Dermis blood vessel endothelial cell (primary cell): ENCODE measurements around the gene LRTM2. TPM values are rescaled to one million over a fixed set of nuclear protein-coding genes. Genes with fewer than 3 reads are reported as not detected.

Experiments used
- DNase-seq: peaks from one replicate; pipeline ENCODE4 v3.0.0; 2010
- total RNA-seq: library from RNA; depleted of rRNA; stranded (reverse); fragments of >200 nt; gene quantifications from 2 replicates; pipeline ENCODE4 v1.2.3, GENCODE V29; 2014

Gene LRTM2
- total RNA-seq, 1 donor from 2014 or later, result not detected

DNA sequence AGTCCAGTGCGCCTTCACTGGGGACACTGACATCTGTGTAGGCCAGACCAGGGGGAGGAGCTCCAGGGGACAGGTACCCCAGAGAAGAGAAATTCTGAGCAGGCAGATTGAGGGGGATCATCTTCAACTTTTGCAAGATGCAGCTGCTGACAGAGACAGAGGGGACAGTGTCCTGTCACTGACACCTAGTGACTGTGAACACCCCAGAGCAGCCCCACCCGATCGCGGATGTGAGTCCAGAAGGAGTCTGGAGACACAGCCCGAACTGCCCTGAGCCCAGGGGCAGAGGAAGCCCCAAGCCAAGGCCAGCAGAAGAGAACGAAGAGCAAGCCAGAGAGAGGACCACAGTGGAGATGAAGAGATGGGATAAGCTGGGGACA is 21.7 kb upstream of the LRTM2 start:
- no peak for DNase-seq

DNA sequence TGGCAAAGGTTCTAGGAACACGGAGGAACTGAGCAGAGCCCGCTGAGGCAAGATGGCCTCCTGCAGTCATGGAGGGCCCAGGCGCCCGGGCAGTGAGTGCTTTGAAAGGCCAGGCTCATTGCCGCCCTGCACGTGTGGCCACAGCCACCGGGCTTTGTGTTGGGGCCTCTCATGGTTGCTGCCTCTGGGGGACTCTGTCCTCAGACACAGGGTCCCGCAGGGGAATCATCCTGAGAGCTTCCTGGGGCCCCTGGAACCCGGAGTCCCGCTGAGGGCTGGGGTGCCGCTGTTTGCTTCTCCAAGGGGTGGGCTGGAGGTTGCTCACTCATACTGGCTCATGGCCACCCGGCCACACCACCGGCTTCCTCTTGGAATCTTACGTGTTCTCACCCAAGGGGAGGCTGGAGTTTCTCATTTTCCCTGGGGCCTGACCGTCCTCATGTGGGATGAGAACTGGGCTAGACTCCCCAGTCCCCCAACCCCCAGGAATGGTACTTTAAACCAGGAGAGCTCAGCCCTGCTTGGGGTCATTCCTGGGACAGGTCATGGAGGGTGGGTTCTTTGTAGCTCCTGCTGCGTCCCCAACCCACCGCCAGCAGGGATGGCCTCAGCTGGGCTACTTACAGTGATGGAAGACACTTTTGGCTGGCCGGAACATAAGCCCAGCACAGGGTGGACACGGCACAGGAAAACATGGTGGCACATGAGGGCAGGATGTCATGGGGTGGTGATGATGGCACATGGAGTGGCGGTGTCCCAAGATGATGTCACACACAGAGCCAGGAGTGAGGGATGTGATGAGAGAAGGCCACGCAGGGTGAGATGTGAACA is 21.1 kb upstream of the LRTM2 start:
- no peak for DNase-seq

DNA sequence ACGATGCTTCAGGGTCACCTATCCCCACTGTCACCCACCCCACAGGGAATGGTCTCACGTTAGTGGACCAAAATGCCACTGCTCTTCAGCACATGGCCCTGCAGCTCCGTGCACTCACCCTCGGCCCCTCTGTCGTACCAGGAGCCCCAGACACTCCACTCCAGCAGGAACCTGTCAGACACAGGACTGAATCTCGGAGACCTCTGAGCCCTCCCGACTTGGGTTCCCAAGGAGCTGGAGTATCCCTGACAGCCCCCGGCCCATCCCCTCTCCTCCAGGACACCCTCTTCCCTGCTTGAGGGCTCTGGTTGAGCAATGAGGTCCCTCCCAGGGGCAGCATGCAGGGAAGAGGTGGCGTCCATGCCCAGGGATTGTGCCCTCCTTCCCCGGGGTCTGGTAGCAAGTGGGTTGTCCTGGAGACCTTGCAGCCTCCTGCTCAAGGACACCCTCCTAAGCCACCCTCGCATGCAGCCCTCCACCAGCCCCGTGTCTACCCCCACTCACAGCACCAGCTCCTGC is 20.4 kb upstream of the LRTM2 start:
- no peak for DNase-seq

DNA sequence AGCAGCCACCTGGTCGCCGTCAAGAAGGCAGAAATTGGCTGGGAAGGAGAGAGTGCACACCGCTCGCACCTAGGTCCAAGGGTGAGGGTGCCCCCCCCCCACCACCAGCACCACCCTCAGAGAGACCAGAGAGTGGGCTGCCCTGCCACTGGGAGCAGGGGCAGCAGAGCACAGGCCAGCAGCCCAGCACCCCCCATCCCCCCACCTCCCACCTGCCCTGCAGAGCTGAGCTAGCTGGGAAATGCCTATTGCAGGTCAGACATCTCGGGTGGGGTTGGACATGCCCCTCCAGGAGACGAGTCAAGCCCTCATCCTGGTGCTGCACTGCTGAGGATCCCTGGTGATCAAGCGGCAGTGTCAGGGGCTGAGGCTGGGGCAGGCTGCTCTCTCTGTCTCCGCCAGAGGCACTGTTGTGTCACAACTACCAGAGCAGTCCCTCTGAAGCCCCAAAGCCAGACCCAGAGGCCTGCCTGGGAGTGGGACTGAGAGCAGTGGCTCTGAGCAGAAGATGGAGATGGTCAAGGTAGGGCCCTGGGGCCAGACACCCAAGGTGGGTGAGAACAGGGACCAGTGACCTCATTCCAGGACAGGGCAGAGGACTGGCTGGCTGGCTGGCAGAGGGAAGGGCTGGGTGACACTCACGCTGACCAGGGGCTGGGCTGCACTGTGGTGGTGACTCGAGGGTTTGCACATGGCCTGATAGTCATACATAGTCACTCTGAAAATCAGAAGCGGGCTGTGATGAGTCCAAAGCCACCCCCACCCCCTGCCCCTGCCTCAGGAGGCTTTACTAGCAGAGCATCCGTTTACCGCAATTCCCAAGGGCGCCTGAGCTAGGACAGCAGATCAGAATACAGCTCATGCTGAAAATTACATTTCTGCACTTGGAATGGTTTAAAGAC is 19.7 kb upstream of the LRTM2 start:
- peak; percentile 59 for DNase-seq

DNA sequence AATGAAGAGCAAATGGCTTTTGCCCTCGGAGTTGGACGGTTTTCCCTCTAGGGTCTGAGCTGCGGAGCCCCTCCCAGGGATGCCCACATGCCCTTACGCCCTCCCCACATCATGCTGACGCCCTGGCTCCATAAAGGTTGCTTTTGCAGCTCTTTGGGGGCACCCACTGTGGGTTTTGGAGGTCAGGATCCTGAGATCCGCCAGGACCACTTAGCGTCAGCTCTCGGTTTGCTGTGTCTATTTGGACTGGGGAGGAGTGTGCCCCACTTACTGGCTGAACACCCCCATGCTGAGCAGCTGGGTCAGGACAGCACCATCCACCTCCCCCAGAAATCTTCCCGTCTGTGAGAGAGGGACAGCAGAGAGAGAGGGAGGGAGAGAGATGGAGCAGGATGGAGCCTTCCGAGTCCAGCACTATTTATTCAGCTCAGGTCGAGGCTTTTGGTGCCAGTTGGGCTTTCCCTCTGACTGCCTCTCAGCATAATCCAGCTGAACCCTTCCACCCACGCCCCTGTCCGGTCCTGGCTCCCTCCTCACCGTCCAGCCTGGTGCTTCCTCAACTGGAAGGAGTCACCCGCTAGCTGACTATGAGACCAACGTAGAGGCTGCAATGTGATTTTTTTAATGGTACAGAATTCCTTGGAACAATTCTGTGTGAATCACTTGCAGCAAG is 18.9 kb upstream of the LRTM2 start:
- no peak for DNase-seq

DNA sequence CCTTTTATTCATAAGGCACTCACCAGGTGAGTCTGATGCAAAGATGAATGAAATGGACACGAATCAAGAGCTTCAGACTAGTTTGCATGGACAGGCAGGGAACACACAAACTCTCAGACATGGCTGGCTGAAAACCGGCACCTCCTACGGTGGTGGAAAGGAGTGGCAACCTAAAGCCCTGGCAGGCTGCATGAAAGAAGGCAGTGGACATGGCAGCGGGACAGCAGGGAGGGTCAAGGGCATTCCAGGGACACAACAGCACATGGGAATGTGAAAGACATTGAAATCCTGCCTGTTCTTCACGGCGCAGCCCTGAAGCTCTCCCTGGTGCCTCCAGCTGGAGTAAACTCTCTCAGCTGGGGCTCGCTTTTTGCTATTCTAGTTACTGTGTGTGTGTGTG is 16.6 kb upstream of the LRTM2 start:
- no peak for DNase-seq

DNA sequence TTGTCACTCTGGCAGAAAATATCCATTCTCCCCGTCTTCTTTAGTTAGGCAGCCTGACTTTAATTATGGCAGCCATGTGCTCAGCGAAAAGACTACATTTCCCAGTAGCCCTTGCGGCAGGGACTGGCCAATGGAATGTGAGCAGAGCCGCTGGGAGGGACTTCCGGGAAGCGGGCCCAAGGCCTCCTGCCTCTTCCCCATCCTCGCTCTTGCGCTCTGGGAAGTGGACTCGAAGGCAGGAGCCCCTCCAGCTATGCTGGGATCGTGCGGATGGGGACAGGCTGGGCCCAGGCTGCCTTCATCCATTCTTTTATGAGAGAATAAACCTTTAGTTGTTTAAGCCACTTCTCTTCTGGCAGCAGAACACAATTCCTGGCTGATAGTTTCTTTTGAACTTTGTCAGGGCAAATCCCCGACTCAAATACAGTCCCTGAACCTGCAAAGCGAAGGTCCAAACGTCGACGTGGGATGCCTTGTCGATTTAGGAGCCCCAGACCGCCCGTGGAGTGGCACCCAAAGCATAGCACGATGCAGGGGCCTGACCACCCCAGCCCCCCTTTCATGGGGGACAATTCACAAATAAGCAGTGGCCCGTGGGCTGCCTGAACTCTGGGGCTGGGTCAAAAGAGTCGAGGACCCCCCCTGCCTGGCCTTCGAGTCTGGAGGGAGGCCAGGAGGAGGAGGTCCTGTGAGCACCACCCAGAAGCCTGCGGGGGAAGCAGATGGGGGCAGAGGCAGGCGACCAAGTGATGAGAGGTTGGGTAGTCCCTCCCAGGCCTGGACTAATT is 15.6 kb upstream of the LRTM2 start:
- peak; percentile 92 for DNase-seq

DNA sequence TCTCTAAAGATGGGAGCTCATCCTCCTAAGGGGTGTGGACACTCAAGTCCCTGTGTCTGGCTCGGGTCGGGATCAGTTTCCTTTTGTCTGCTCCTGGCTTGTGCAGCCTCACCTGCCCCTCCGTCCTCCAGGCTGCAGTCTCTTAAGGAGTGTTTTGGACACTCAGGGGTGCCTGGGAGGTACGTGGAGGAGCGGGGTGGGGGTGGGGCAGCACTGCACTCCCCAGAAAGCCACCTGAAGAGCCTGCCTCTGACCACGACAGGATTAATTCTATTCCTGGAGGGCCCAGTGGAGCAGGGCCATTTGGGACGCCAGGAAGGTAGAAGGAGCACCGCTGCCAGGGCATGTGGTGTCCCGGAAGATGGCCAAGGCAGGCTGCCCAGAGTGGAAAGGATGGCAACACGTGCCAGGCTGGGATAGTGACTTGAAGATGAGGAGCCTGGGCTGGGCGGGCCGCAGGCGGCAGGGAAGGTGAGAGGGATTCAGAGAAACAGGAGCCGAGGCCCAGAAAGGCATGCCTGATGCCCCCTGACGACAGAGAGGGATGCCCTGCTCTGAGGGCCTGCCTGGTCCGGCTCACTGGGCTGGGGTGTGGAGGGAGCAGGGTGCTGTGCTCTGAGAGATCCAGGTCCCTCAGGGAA is 14.8 kb upstream of the LRTM2 start:
- DNase-seq, result no peak

DNA sequence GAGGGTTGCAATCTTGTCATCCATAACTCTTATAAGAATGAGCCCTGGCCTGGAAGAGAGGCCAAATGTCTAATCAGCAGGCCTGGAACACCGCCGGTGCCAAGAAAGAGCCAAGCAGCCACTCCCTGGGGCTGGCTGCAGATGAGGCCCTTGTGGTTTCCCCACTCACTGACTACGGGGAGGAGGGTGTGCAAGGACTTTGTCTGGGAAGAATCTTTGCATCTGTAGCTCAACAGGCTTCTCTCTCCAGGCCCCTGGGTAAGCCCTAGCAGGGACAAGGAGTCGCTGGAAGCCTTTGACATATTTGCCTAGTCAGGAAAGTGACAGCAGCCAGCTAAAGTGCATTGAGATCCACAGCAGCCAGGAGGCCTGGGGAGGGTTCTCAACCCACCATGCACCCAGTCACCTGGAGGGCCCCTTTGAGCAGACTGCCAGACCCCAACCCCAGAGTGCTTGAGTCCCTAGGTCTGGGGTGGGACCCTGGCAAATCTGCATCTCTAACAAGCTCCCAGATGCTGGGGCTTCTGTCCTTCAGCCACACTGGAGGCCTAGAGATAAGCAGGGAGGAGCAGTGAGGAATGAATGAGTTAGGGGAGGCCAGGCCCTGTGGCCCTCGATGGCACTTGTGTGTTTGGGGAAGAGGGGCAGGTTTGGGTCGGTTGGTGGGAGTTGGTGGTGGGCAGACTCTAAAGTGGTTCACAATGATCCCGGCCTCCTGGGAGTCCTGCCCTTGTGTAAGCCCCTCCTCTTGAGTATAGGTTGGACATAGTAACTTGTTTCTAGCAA is 13.9 kb upstream of the LRTM2 start:
- DNase-seq, result no peak

DNA sequence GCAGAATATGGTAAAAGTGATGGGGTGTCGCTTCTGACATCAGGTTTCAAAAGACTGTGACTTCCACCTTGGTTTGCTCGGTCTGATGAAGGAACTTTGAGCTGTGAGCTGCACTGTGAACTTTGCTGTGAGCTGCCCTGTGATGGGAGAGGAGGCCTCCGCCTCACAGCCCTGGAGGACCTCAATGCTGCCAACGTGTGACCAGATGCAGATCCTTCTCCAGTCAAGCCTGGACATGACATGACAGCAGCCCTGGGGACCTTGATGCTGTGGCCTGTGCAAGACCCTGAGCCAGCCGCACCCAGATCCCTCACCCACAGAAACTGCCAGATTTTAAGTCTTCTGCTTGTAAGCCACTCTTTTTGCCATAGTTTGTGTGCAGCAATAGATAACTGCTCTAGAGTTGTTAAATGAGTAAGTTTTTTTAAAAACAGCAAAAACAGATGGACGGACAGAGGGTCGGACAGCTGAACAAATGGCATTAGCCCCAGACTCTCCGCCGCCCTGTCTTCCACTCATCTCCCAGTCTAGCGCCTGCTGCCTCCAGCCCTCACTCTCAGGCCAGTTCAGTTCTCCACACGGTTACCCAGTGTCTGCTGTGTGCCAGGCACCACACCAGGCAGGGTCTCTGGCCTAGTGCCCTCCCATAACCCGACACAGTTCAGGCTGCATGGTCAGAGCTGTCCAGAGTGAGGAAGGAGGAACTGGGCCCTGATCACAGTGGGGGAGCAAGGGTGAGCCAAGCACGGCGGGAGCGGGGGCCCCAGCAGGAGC is 13.1 kb upstream of the LRTM2 start:
- no peak for DNase-seq

DNA sequence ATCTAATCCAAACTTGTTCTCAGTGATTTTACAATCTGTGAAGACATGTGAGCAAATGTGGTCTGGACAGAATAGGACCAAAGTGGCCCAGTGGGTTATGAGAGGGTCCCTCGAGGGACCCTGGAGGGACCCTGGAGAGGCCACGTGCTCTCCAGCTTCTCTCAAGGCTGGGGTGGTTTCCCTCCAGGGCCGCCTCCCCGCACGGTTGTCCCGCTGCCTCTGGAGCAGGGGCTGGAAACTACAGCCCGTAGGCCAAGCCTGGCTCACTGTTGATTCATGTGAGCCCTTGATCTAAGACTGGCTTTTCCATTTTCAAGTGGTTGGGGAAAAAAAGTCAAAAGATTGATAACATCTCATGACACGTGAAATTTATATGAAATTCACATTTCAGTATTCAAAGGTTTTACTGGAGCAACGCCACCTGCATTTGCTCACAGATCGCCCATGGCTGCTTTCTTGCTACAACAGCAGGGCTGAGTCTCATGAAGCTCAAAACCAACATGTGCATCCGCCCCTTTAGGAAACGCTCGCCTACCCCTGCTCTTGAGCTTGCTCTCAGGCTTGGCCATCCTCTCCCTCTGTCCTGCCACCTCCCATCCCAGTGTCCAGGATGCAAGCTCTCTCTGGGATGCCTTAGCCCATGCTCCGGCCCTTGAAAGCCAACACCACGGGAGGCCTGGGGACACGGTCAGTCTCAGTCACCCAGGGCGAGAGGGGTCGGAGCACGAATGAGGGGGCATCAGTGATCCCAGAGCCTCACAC is 12.1 kb upstream of the LRTM2 start:
- DNase-seq, result no peak

DNA sequence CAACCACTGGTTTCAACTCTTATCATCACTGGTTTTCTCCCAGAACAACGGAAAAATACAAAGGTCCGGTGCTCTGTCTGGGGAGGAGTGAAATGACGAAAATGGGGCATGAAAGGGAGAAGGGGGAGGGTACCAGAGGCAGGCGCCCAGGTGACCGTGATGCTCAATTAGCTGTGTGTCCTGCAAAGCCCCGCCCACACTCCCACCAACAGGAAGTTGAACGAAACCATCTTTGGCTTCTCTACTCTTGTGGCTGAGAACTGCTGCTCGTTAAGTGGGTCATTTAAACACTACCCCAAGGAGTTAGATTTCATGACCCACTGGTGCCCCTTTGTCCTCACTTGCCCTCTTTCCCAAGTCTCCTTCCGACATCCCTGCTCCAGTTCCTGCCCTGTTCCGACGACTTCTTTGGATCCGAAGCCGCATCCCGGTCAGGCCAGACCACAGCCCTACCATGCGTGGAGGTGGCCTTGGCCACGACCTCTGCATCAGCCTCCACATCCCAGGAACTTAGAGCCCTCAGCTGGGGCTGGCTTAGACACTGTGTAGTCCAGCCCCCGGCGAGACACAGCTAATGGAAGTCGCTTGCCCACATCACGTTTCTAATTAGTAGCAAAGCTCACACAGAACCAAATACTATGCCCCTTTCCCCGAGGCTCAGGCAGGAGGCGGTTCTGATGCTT is 11.4 kb upstream of the LRTM2 start:
- DNase-seq, result no peak

DNA sequence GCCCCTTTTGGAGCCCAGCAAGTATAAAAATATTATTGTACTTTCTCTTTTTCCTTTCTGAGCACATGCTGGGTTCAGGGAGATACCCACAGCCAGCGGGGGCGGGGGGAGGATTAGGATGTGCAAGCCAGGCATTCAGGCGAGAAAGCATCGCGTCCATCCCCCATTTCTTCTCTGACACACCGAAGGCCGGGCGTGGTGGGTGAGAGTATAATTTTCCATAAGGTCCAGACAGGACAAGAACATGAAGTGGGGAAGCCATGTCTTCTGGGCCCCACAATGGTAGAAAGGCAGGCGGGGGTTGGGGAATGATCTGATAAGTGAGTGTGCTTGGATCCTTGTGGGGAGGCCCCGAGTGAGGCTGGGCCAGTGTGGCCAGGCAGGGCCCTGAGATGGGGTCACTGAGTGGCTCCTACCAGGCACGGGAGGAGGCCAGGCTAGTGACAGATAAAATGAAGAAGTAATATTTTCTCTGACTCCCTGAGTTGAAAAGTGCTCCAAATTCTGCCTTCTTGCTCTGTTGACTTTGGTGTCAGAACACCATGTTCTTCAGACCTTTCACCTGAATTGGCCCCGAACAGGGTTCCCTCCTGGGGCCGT is 10.7 kb upstream of the LRTM2 start:
- no peak for DNase-seq

DNA sequence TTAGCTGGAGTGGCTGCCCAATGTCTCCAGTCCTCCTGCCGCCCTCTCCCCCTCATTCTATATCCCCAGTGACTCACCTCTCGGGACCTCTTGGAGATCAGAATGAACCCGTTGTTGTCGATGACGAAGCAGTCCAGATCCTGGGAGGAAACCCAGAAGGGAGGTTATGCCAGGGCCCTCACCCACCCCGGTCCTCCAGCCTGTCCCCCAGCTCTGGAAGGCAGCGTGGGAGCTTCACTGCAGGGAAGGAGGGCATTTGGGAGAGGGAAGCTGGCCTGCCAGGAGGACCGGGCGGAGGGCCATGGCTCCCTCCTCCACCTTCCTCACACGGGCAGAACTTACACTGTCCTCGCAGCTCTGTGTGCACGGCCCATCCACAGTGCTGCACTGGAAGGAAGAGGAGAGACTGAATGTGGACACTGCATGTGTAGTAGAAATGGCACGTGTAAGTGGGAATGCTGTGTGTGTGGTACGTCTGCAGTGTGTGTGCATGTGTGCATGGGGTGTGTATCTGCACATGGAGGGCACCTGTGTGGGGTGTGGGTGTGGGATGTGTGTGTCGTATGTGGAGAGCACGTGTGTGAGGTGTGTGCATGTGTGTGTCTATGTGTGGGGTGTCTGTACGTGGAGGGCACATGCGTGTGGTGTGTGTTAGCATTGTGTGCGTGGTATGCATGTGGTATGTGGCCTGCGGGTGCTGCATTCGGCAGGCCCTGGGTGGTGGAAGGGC is 10.0 kb upstream of the LRTM2 start:
- DNase-seq, result peak; percentile 43

DNA sequence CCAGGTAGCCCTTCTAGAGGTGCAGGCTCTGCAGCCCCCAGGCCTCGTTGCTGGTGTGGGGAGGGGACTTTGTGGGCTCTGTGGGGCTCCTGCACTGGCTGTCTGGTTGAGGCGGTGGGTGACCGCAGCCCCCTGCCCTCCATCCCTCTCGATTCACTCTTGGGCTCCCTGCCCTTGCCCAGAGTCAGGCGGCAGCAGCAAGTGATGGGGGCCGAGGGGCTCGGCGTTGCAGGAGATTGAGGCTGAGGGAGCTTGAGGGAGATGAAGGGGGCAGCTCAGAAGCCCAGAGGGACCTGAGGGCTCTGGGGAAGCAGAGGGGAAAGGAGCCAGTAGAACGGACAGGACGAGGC is 9.5 kb upstream of the LRTM2 start:
- DNase-seq, result no peak

DNA sequence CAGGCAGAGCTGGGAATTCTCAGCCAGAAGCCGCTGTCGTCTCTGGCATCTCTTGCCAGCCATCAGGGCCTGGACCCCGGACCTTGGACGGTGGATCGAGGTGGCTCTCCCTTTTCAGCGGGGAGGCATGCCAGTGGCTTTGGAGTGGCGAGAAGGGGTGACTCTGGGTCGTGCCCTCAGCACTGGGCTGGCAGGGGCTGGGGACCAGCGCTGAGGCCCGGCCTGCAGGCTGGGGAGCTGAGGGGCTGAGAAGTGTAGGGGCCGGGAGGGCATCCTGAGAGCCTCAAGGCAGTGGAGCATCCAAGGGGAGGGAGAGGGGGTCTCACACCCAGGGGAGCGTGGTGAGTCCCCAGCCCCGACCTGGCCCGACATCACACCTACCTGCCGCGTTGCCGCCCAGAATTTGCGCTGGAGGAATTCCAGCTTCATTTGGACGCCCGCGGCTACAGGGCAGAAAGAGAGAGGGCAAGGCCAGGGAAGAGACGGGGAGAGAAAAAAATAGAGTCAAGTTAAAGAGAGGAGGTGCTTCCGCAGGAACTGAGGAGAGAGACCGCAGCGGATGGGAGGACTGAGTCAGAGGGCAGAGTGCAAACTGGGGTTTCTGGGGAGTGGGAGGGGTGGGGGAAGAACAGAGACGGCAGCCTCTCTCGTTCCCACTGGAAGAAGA is 9.0 kb upstream of the LRTM2 start:
- DNase-seq, result peak; percentile 50

DNA sequence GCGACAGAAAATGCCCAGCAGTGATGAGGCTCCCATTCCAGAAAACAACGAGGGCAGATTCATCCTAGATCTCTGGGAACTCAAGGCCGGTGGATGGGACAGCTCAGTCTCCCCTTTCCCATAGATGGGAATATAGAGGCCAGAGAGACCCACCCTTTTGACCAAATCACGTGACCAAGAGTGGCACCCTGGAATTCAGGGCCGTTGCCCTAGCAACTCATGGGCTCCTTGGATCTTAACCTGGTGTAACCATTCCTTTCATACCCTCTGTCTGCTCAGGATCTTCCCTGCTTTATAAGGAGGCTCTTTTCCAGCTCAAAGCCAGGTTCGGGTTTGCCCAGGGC is 8.4 kb upstream of the LRTM2 start:
- no peak for DNase-seq
